Spleen (tissue), 7 donors: ENCODE results near the gene BBS12.

Experiments
- POLR2A ChIP-seq, 3 donors: fragments of 450-650 bp; IDR thresholded peaks; one replicate each; pipeline ENCODE4 v1.5.1; 2017; ENCODE audit warnings: antibody characterized with exemption in 3 of 3, mild to moderate bottlenecking in 1 of 3
- TF ChIP-seq, protein P1 (sequence below), 11 experiments: fragments of 200-600 bp in 7 of 11; fragments of 450-650 bp in 4 of 11; sonication (generic) in 4 of 11; IDR thresholded peaks in 8 of 11; conservative IDR thresholded peaks in 3 of 11; 1 replicate in 7 of 11; 2 replicates in 4 of 11; pipeline versions ENCODE4 v1.4.0 to v1.8.0; 2016 to 2021; ENCODE audit warnings: antibody characterized with exemption in 11 of 11, inconsistent platforms in 4 of 11, mild to moderate bottlenecking in 1 of 11
- donor health status: DM: no; HTN: no; CAD: no; lungs with moderate emphysema.
- donor health status: DM: no; HTN: no; CAD: no.
- donor health status: DM: no; HTN: no; CAD: no.

DNA sequence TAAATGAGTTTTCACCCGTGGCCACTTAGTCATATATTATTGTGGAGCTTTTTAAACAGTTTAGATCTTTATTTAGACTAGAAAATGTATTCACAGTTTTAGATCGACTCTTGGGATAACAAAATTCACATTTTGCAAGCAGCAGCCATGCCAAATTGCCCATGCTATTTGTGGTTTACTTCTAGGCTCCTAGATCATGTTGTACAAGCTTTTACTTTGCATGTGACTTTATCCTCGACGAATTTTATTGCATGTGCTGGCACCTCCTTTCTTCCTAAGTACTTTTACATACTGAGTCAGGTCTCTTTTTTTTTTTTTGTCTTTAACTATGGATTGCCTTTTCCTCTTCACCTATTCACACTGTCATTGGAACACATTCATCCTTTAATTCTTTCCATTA, 23.2 kb downstream of the BBS12 start:
- no peak for TF ChIP-seq POLR2A (IDR thresholded peaks at IDR 0.05)
- TF ChIP-seq, protein P1, sequence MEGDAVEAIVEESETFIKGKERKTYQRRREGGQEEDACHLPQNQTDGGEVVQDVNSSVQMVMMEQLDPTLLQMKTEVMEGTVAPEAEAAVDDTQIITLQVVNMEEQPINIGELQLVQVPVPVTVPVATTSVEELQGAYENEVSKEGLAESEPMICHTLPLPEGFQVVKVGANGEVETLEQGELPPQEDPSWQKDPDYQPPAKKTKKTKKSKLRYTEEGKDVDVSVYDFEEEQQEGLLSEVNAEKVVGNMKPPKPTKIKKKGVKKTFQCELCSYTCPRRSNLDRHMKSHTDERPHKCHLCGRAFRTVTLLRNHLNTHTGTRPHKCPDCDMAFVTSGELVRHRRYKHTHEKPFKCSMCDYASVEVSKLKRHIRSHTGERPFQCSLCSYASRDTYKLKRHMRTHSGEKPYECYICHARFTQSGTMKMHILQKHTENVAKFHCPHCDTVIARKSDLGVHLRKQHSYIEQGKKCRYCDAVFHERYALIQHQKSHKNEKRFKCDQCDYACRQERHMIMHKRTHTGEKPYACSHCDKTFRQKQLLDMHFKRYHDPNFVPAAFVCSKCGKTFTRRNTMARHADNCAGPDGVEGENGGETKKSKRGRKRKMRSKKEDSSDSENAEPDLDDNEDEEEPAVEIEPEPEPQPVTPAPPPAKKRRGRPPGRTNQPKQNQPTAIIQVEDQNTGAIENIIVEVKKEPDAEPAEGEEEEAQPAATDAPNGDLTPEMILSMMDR (IDR thresholded peaks at IDR 0.05 in 8 of 11, conservative IDR thresholded peaks at IDR 0.05 in 3 of 11), result no peak
